K562 (cell line): ENCODE data around the gene POLR1A. TPM values are rescaled to one million over a fixed set of nuclear protein-coding genes. Genes with fewer than 3 reads are reported as not detected.

Experiments used
- FOXJ3 ChIP-seq: sonication (generic); formaldehyde crosslinking; IDR thresholded peaks from 2 replicates; pipeline ENCODE4 v1.4.0; 2020; ENCODE audit warnings: mild to moderate bottlenecking, missing genetic modification reagents
- HDAC3 ChIP-seq: fragments of 450-650 bp; IDR thresholded peaks from 2 replicates; pipeline ENCODE4 v1.6.1; 2018; ENCODE audit warnings: borderline replicate concordance, mild to moderate bottlenecking, moderate library complexity; ENCODE audit not compliant: partially characterized antibody
- KHSRP ChIP-seq: fragments of 450-650 bp; IDR thresholded peaks from 2 replicates; pipeline ENCODE4 v1.6.1; 2017
- KLF13 ChIP-seq: fragments of 450-650 bp; IDR thresholded peaks from 2 replicates; pipeline ENCODE4 v1.6.1; 2016; ENCODE audit warnings: missing genetic modification characterization, low read depth, mild to moderate bottlenecking, missing compliant biosample characterization, moderate library complexity, borderline replicate concordance
- SIX5 ChIP-seq, 2 experiments: IDR thresholded peaks; 2 replicates each; pipeline ENCODE4 v1.6.1; 2011; ENCODE audit warnings: low read length in 2 of 2, borderline replicate concordance in 1 of 2, low read depth in 1 of 2, mild to moderate bottlenecking in 1 of 2, moderate library complexity in 1 of 2; ENCODE audit not compliant: insufficient read depth in 1 of 2
- polyA plus RNA-seq, 8 experiments: library from polyadenylated mRNA; depleted of rRNA in 4 of 8; stranded (reverse) in 5 of 8; unstranded in 3 of 8; fragments of >200 nt; fragmentation: Nextera tagmentation in 2 of 8; fragmentation: Illumina TruSeq in 1 of 8; extraction: Ambion mirVana in 2 of 8; extraction: Trizol in 1 of 8; gene quantifications; 2 replicates each; pipeline versions ENCODE4 v1.2.1 to v1.2.3, GENCODE V29; 2011 to 2014; ENCODE audit warnings: inconsistent platforms in 1 of 8, missing spikeins in 1 of 8
- total RNA-seq, 7 experiments: library from RNA; depleted of rRNA in 6 of 7; stranded (reverse); fragments of >200 nt in 6 of 7; fragmentation: Illumina TruSeq in 2 of 7; extraction: Trizol in 2 of 7; gene quantifications; 2 replicates each; pipeline versions ENCODE4 v1.2.1 to v1.2.3, GENCODE V29; 2011 to 2021; ENCODE audit warnings: low replicate concordance in 1 of 7
- TF ChIP-seq, protein P1 (sequence below), 2 experiments: fragments of 450-650 bp; formaldehyde crosslinking in 1 of 2; IDR thresholded peaks; 2 replicates each; pipeline versions ENCODE4 v1.4.0 to v1.6.1; 2014 to 2020; ENCODE audit warnings: mild to moderate bottlenecking in 2 of 2, borderline replicate concordance in 1 of 2, low read depth in 1 of 2
- TF ChIP-seq, protein P2 (sequence below): IDR thresholded peaks from 2 replicates; pipeline ENCODE4 v1.6.1; 2011; ENCODE audit not compliant: insufficient read length; ENCODE audit errors: extremely low read depth
- TF ChIP-seq, protein P3 (sequence below), 2 experiments: fragments of 450-650 bp; IDR thresholded peaks; 2 replicates each; pipeline ENCODE4 v1.6.1; 2016; ENCODE audit warnings: mild to moderate bottlenecking in 2 of 2, borderline replicate concordance in 1 of 2, low read depth in 1 of 2, moderate library complexity in 1 of 2

POLR1A gene
- total and polyA plus RNA-seq, 9 of the 15 experiments (the other 6 are each of a cell fraction or from before 2014, with no cell fraction given): 3.0 to 72.1 (median 21.8) TPM

DNA sequence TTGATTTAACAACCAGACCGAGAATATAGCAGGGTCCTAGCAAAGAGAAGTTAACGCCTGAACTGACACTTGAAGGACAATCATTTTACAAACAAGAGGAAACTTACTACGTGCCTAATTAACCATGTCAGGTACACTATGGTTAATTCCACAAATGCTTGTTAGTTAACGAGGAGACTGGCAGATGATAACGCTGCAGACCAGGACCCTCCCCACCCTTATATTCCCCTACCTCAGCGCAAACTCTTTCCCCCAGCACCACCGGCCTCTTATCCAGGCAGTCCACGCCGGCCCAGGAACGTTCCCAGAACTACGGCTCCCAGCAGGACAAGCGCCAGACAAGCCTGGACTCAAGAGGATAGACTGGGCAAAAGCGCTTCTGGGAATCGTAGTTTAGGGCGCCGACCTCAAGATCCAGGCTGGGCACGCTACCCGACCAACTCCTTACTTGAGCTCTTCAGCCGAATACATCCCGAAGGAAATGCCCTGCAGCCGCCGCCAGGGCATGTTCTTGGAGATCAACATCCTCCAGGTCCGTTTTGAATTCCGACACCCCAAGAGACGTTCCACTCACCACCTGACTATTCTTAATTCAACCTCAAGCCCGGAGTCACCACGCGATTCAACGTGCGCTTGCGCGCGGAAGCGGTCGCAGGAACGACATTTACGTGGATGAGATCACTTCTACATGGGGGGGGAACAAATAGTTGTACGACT, at the start of gene POLR1A (continued):
- TF ChIP-seq, protein P1, sequence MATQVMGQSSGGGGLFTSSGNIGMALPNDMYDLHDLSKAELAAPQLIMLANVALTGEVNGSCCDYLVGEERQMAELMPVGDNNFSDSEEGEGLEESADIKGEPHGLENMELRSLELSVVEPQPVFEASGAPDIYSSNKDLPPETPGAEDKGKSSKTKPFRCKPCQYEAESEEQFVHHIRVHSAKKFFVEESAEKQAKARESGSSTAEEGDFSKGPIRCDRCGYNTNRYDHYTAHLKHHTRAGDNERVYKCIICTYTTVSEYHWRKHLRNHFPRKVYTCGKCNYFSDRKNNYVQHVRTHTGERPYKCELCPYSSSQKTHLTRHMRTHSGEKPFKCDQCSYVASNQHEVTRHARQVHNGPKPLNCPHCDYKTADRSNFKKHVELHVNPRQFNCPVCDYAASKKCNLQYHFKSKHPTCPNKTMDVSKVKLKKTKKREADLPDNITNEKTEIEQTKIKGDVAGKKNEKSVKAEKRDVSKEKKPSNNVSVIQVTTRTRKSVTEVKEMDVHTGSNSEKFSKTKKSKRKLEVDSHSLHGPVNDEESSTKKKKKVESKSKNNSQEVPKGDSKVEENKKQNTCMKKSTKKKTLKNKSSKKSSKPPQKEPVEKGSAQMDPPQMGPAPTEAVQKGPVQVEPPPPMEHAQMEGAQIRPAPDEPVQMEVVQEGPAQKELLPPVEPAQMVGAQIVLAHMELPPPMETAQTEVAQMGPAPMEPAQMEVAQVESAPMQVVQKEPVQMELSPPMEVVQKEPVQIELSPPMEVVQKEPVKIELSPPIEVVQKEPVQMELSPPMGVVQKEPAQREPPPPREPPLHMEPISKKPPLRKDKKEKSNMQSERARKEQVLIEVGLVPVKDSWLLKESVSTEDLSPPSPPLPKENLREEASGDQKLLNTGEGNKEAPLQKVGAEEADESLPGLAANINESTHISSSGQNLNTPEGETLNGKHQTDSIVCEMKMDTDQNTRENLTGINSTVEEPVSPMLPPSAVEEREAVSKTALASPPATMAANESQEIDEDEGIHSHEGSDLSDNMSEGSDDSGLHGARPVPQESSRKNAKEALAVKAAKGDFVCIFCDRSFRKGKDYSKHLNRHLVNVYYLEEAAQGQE (IDR thresholded peaks at IDR 0.05; ENCODE audit: borderline replicate concordance): no peak
- TF ChIP-seq, protein P1 (CRISPR knock-in tag; IDR thresholded peaks at IDR 0.05; ENCODE audit: low read depth): 0 out of 2 replicates have a peak, but pooled peaks have one; percentile 18
- TF ChIP-seq KLF13 (tag): no peak
- TF ChIP-seq, protein P2, sequence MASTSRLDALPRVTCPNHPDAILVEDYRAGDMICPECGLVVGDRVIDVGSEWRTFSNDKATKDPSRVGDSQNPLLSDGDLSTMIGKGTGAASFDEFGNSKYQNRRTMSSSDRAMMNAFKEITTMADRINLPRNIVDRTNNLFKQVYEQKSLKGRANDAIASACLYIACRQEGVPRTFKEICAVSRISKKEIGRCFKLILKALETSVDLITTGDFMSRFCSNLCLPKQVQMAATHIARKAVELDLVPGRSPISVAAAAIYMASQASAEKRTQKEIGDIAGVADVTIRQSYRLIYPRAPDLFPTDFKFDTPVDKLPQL: no peak
- TF ChIP-seq HDAC3: peak; percentile 96
- TF ChIP-seq, protein P3, sequence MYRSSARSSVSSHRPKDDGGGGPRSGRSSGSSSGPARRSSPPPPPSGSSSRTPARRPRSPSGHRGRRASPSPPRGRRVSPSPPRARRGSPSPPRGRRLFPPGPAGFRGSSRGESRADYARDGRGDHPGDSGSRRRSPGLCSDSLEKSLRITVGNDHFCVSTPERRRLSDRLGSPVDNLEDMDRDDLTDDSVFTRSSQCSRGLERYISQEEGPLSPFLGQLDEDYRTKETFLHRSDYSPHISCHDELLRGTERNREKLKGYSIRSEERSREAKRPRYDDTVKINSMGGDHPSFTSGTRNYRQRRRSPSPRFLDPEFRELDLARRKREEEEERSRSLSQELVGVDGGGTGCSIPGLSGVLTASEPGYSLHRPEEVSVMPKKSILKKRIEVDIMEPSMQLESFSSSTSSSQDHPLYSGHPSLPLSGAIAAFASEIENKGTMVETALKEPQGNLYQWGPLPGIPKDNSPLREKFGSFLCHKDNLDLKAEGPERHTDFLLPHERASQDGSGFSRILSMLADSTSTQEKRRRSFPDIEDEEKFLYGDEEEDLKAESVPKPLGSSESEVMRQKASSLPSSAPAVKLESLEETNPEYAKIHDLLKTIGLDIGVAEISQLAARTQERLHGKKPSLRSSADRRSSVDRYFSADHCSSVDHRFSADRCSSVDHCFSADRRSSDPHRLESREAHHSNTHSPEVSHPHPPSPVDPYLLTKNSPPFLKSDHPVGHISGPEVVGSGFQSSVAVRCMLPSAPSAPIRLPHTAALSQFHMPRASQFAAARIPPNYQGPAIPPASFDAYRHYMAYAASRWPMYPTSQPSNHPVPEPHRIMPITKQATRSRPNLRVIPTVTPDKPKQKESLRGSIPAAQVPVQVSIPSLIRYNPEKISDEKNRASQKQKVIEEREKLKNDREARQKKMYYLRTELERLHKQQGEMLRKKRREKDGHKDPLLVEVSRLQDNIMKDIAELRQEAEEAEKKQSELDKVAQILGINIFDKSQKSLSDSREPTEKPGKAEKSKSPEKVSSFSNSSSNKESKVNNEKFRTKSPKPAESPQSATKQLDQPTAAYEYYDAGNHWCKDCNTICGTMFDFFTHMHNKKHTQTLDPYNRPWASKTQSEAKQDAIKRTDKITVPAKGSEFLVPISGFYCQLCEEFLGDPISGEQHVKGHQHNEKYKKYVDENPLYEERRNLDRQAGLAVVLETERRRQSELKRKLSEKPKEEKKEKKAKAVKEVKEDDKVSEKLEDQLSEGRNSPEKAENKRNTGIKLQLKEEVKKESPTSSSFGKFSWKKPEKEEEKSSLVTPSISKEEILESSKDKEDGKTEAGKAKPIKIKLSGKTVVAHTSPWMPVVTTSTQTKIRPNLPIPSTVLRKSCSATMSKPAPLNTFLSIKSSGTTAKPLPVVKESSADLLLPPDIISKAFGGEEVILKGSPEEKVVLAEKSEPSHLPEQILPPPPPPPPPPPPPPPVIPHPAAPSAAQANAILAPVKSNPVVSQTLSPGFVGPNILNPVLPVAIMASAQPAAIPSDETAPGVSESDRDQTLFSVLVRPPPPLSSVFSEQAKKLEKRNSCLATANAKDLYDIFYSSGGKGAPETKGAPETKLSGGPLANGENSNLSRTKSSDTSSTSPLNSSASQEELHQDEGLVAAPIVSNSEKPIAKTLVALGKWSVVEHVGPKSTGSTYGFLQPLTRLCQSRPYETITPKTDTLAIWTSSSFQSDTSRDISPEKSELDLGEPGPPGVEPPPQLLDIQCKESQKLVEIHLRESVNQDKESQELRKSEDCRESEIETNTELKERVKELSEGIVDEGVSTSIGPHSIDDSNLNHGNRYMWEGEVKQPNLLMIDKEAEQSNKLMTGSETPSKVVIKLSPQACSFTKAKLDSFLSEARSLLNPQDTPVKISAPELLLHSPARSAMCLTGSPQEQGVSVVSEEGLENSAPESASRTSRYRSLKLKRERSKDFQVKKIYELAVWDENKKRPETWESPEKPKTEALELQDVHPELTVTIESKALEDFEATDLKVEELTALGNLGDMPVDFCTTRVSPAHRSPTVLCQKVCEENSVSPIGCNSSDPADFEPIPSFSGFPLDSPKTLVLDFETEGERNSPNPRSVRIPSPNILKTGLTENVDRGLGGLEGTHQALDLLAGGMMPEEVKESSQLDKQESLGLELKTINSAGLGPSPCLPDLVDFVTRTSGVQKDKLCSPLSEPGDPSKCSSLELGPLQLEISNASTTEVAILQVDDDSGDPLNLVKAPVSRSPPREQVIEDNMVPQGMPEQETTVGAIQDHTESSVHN (IDR thresholded peaks at IDR 0.05; ENCODE audit: borderline replicate concordance in 1 of 2, low read depth in 1 of 2): no peak
- peak; percentile 89 to 92 for TF ChIP-seq SIX5 (IDR thresholded peaks at IDR 0.05; ENCODE audit: borderline replicate concordance in 1 of 2, insufficient read depth in 1 of 2, low read depth in 1 of 2, low read length in 2 of 2)
- no peak for TF ChIP-seq KHSRP
- no peak for TF ChIP-seq FOXJ3 (CRISPR knock-in tag)
